Mesenchymal stem cell (in vitro differentiated cells and primary cell): ENCODE data around the gene DNAJC22.

ENCODE experiments used
- DNase-seq: peaks from one replicate; pipeline ENCODE4 v3.0.0-alpha.2; 2013
- H2AFZ ChIP-seq: one replicate; pipeline ENCODE4 v1.6.1; 2013; ENCODE audit warnings: low read depth, mild to moderate bottlenecking, control low read depth, inconsistent platforms, low read length, moderate library complexity
- H2AK5ac ChIP-seq: 2 replicates; pipeline ENCODE4 v1.6.1; 2013; ENCODE audit warnings: low read length, moderate library complexity, mild to moderate bottlenecking, inconsistent platforms; ENCODE audit not compliant: severe bottlenecking
- H2BK120ac ChIP-seq: one replicate; pipeline ENCODE4 v1.6.1; 2013; ENCODE audit warnings: low read depth, mild to moderate bottlenecking, inconsistent platforms, low read length, moderate library complexity
- H2BK12ac ChIP-seq, 2 experiments: one replicate each; pipeline ENCODE4 v1.6.1; 2013; ENCODE audit warnings: inconsistent platforms in 2 of 2, low read length in 2 of 2, mild to moderate bottlenecking in 2 of 2, moderate library complexity in 2 of 2, control low read depth in 1 of 2
- H2BK15ac ChIP-seq: one replicate; pipeline ENCODE4 v1.6.1; 2013; ENCODE audit warnings: mild to moderate bottlenecking, low read depth, inconsistent platforms; ENCODE audit not compliant: poor library complexity, severe bottlenecking
- H2BK5ac ChIP-seq: 2 replicates; pipeline ENCODE4 v1.6.1; 2013; ENCODE audit warnings: low read depth, mild to moderate bottlenecking, low read length, control low read depth, inconsistent platforms; ENCODE audit not compliant: poor library complexity, severe bottlenecking
- H3K14ac ChIP-seq, 2 experiments: one replicate each; pipeline ENCODE4 v1.6.1; 2013; ENCODE audit warnings: inconsistent platforms in 2 of 2, low read length in 2 of 2, control low read depth in 1 of 2, mild to moderate bottlenecking in 1 of 2, moderate library complexity in 1 of 2
- H3K18ac ChIP-seq, 2 experiments: one replicate each; pipeline ENCODE4 v1.6.1; 2013; ENCODE audit warnings: inconsistent platforms in 2 of 2, low read length in 2 of 2, control low read depth in 1 of 2, low read depth in 1 of 2, mild to moderate bottlenecking in 1 of 2
- H3K23ac ChIP-seq, 2 experiments: one replicate each; pipeline ENCODE4 v1.6.1; 2013; ENCODE audit warnings: inconsistent platforms in 2 of 2, low read length in 2 of 2, mild to moderate bottlenecking in 2 of 2, moderate library complexity in 2 of 2, control low read depth in 1 of 2
- H3K27ac ChIP-seq: 2 replicates; pipeline ENCODE4 v1.5.1; 2013; ENCODE audit warnings: mild to moderate bottlenecking, moderate library complexity, low read length, control low read depth, inconsistent platforms; ENCODE audit not compliant: poor library complexity, severe bottlenecking
- H3K27me3 ChIP-seq, 2 experiments: 2 replicates each; pipeline versions ENCODE4 v1.6.1 to v1.7.0; 2013; ENCODE audit warnings: low read length in 2 of 2, mild to moderate bottlenecking in 2 of 2, moderate library complexity in 2 of 2, control low read depth in 1 of 2, inconsistent platforms in 1 of 2; ENCODE audit not compliant: control insufficient read depth in 1 of 2, insufficient read depth in 1 of 2
- H3K36me3 ChIP-seq, 2 experiments: 2 replicates each; pipeline versions ENCODE4 v1.6.1 to v1.7.0; 2013; ENCODE audit warnings: low read length in 2 of 2, control low read depth in 1 of 2, inconsistent platforms in 1 of 2, low read depth in 1 of 2, mild to moderate bottlenecking in 1 of 2; ENCODE audit not compliant: insufficient read depth in 2 of 2, control insufficient read depth in 1 of 2
- H3K4ac ChIP-seq, 2 experiments: one replicate each; pipeline ENCODE4 v1.6.1; 2013; ENCODE audit warnings: inconsistent platforms in 2 of 2, low read length in 2 of 2, mild to moderate bottlenecking in 2 of 2, moderate library complexity in 2 of 2, control low read depth in 1 of 2, low read depth in 1 of 2
- H3K4me1 ChIP-seq: 2 replicates; pipeline ENCODE4 v1.6.1; 2013; ENCODE audit warnings: low read depth, low read length, control low read depth; ENCODE audit not compliant: control insufficient read depth, insufficient read depth
- H3K4me2 ChIP-seq: 2 replicates; pipeline ENCODE4 v1.6.1; 2013; ENCODE audit warnings: low read length, mild to moderate bottlenecking, inconsistent platforms; ENCODE audit not compliant: poor library complexity, severe bottlenecking
- H3K4me3 ChIP-seq, 2 experiments: 2 replicates each; pipeline versions ENCODE4 v1.5.1 to v1.7.0; 2013; ENCODE audit warnings: low read length in 2 of 2, mild to moderate bottlenecking in 2 of 2, control low read depth in 1 of 2, low read depth in 1 of 2; ENCODE audit not compliant: insufficient read depth in 1 of 2
- H3K79me1 ChIP-seq: replicated peaks from 2 replicates; pipeline ENCODE4 v1.6.1; 2013; ENCODE audit warnings: mild to moderate bottlenecking, control low read depth, low read length, inconsistent platforms; ENCODE audit not compliant: poor library complexity, severe bottlenecking
- H3K9ac ChIP-seq: 2 replicates; pipeline ENCODE4 v1.7.0; 2013; ENCODE audit warnings: mild to moderate bottlenecking, low read length, moderate library complexity
- H3K9me3 ChIP-seq: 2 replicates; pipeline ENCODE4 v1.7.0; 2013; ENCODE audit warnings: mild to moderate bottlenecking, low read length; ENCODE audit not compliant: control insufficient read depth
- H4K8ac ChIP-seq: one replicate; pipeline ENCODE4 v1.6.1; 2013; ENCODE audit warnings: inconsistent platforms, mild to moderate bottlenecking, low read length, moderate library complexity
- H4K91ac ChIP-seq: one replicate; pipeline ENCODE4 v1.6.1; 2013; ENCODE audit warnings: mild to moderate bottlenecking, low read length, inconsistent platforms
- WGBS: methylation state at CpG from one replicate; pipeline ENCODE4 v1.1.7; 2013; ENCODE audit warnings: mixed read lengths; 5-methylcytosine and 5-hydroxymethylcytosine counted together

DNAJC22 gene

DNA sequence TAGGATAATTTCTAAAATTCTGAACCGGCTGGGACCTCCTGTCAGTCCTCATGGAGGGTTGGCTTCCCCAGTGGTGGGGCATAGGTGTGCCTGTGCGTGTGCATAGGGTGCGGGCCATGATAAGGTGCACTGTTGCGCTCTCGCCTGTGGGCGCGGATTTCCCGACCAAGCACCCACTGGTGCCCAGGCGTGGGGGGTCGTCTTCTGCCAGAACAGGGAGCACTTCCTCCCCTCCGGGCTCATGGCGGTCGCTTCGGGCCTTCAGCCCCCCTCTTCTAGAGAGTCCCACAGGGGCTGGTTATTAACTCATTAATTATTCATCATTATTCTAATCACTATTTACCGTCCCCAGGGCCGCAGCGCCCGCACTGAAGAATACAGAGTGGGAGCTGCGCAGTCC is 12.5 kb upstream of the DNAJC22 start:
- Histone ChIP-seq H2BK5ac (no peak overlapping the region), H3K4me3 (no peak overlapping the region), H3K9me3 (no peaks in the 10 kb centered on the region), H3K18ac (no peak overlapping the region), H3K4me1 (peaks cover 16% of the 10 kb centered on the region), H3K36me3 (peaks cover 0 to 12% of the 10 kb centered on the region in 2 experiments), H2BK12ac (no peak overlapping the region), H3K27me3 (peaks cover 39 to 66% of the 10 kb centered on the region in 2 experiments), H3K9ac (no peak overlapping the region), H2AFZ (no peak overlapping the region), H3K14ac (no peak overlapping the region), H2AK5ac (no peak overlapping the region), H3K79me1 (no peaks in the 10 kb centered on the region), H3K23ac (no peak overlapping the region), H4K8ac (no peak overlapping the region), H3K4me2 (no peak overlapping the region), H2BK120ac (no peak overlapping the region), H4K91ac (no peak overlapping the region), H3K4ac (no peak overlapping the region), H3K27ac (no peak overlapping the region), H2BK15ac (no peak overlapping the region)
- WGBS: 80% methylated on average over 19 of the region's 19 CpGs
- no peak for DNase-seq

GRCh38 chr12:49334681-49335080 is 12.0 kb upstream of the DNAJC22 start:
- Histone ChIP-seq H3K27me3 (peaks cover 44 to 70% of the 10 kb centered on the region in 2 experiments), H4K91ac (no peak overlapping the region), H2BK15ac (no peak overlapping the region), H3K4me2 (no peak overlapping the region), H3K23ac (no peak overlapping the region), H3K14ac (no peak overlapping the region), H3K4me1 (peaks cover 17% of the 10 kb centered on the region), H2AK5ac (no peak overlapping the region), H3K36me3 (peaks cover 0 to 10% of the 10 kb centered on the region in 2 experiments), H3K9ac (no peak overlapping the region), H4K8ac (no peak overlapping the region), H3K9me3 (no peaks in the 10 kb centered on the region), H2BK120ac (no peak overlapping the region), H3K79me1 (no peaks in the 10 kb centered on the region), H3K4me3 (no peak overlapping the region), H3K18ac (no peak overlapping the region), H2AFZ (no peak overlapping the region), H2BK12ac (no peak overlapping the region), H3K4ac (no peak overlapping the region), H2BK5ac (no peak overlapping the region), H3K27ac (no peak overlapping the region)
- WGBS: 79% methylated on average over 11 of the region's 12 CpGs
- no peak for DNase-seq

DNA sequence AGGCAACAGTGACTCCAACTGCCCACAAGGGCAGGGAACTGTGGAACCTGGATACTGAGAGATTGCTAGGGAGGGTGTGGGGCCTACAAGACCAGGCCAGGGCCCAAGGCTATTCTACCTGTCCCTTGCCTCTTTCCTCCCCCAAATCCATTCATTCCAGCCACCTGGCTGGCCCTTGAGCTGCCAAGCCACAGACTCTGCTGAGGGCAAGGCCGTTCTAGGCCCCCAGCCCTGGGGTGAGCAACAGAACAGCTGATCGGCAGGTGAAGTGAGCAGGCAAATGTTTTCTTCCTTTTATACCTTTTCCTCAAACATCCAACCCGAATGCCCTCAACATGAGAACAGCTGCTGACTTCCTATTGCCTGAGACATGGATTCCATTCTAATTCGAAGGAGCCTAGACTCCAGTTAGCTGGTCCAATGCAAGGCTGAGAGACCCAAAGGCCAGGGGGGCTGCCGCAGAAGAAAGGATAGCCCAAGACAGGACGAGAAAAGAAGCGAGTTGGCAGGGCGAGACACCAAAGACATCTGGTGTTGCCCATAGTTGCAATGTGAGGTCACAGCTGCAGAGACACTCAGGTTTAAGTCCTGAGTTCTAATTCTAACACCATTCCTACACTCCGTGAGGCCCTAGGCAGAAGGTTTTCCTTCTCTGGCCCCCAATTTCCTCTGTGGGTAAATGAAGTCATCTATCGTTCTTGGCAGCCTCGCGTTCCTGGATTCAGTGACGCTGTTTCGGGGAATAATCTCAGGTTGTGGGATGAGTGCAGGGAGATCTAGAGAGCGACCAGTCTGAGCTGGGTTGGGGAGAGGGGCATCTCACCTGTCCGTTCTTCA is 11.4 kb upstream of the DNAJC22 start:
- Histone ChIP-seq H4K8ac (no peak overlapping the region), H3K14ac (no peak overlapping the region), H3K36me3 (peaks cover 0 to 6% of the 10 kb centered on the region in 2 experiments), H3K18ac (no peak overlapping the region), H2BK120ac (no peak overlapping the region), H3K79me1 (no peaks in the 10 kb centered on the region), H3K9me3 (no peaks in the 10 kb centered on the region), H3K27me3 (peaks cover 50 to 77% of the 10 kb centered on the region in 2 experiments), H3K4me1 (peaks cover 17% of the 10 kb centered on the region), H3K9ac (no peak overlapping the region), H2BK12ac (no peak overlapping the region), H3K23ac (no peak overlapping the region), H3K4me3 (no peak overlapping the region), H2BK15ac (no peak overlapping the region), H2AK5ac (no peak overlapping the region), H2BK5ac (no peak overlapping the region), H4K91ac (no peak overlapping the region), H3K27ac (no peak overlapping the region), H3K4ac (no peak overlapping the region), H2AFZ (no peak overlapping the region), H3K4me2 (no peak overlapping the region)
- WGBS: 76% methylated on average over 16 of the region's 16 CpGs
- no peak for DNase-seq

DNA sequence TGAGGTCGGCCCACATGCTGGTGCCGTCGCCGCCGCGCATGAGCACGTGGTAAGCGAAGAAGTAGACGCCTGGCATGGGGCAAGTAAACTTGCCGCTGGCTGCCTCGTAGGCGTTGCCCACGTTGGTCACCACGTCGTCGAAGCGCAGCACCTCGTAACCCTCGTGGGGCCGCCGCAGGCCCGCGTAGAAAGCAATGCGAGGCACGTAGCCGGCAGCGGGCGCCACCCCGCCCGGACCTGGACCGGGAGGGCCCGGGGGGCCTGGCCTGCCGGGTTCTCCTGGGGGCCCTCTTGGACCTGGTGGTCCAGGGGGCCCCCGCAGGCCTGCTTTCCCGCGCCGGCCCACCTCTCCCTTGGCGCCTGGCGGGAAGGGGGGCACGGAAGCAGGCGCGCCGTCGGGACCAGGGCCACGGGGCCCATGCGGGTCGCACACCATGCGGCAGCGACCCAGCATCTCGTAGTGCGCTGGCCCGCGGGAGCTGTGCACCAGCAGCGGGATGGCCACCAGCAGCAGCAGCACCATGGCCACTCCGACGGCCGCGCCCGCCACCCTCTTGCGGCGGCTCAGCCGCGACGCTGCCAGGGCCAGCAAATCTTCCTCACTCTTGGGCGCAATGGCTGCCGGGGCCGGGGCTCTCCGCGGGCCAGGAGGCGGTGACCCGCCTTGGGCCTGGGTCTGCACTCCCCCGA is 10.6 kb upstream of the DNAJC22 start:
- H3K4me3 ChIP-seq: no peak overlapping the region
- no peak overlapping the region for H2BK5ac ChIP-seq
- no peak overlapping the region for H2BK120ac ChIP-seq
- H3K36me3 ChIP-seq: peaks cover 0 to 6% of the 10 kb centered on the region in 2 experiments
- no peaks in the 10 kb centered on the region for H3K79me1 ChIP-seq
- H3K27ac ChIP-seq: no peak overlapping the region
- H4K91ac ChIP-seq: no peak overlapping the region
- no peak overlapping the region for H4K8ac ChIP-seq
- 24% methylated on average over 70 of the region's 72 CpGs for WGBS
- H2AK5ac ChIP-seq: no peak overlapping the region
- no peak overlapping the region for H3K9ac ChIP-seq
- DNase-seq: no peak
- no peak overlapping the region for H3K4ac ChIP-seq
- no peak overlapping the region for H2BK15ac ChIP-seq
- no peaks in the 10 kb centered on the region for H3K9me3 ChIP-seq
- H3K27me3 ChIP-seq: peaks cover 58 to 84% of the 10 kb centered on the region in 2 experiments
- H2BK12ac ChIP-seq: no peak overlapping the region
- H3K4me2 ChIP-seq: no peak overlapping the region
- no peak overlapping the region for H3K14ac ChIP-seq
- H3K23ac ChIP-seq: peak overlapping the region in 1 of 2 experiments; percentile 60
- H3K18ac ChIP-seq: no peak overlapping the region
- H3K4me1 ChIP-seq: peaks cover 17% of the 10 kb centered on the region
- H2AFZ ChIP-seq: no peak overlapping the region
